Measurements from ENCODE around the gene MAD1L1. TPM values are rescaled to one million over a fixed set of nuclear protein-coding genes. Genes with fewer than 3 reads are reported as not detected.

The MAD1L1 gene
- total RNA-seq, 1 donor from 2014 or later, result 41.4 TPM

DNA sequence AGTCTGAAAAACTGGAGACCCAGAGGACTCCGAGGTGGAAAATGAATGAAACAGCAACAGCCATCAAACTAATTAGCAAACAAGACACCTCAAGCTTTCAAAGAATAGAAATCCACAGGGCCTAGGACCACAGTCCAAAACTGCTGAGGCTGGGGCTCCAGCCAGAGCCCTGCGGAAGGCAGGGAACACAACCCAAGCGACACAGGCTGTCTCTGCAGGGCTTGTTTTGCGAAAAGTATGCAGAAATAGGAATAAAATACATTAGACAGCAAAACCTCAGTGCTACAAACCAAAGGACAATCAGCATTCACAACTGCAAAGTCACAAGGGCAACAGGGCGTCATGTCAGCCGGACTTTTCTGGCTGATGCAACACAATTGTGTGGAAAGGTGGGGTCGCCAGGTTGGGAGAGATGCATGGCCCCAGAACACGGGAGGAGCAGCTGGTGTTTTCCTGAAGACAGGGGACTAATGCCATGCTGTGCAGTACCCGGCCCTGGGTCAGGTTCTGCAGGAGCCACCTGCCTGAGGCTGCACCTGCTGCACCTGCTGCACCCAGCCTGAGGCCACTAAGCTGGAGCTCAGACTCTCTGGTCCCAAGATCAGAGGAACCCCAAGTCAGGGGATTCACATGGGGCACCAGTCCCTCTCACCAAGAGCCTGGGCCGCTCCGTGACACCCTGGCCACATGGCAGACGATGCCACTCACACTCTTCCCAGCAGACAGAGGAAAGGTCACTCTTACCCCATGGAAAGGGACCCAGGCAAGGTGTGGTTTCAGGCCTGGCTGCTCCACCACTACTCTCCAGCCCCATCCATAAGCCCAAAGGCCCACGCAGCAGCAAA is 74.2 kb downstream of the MAD1L1 start:
- no peak for DNase-seq (ENCODE audit: low spot score)

DNA sequence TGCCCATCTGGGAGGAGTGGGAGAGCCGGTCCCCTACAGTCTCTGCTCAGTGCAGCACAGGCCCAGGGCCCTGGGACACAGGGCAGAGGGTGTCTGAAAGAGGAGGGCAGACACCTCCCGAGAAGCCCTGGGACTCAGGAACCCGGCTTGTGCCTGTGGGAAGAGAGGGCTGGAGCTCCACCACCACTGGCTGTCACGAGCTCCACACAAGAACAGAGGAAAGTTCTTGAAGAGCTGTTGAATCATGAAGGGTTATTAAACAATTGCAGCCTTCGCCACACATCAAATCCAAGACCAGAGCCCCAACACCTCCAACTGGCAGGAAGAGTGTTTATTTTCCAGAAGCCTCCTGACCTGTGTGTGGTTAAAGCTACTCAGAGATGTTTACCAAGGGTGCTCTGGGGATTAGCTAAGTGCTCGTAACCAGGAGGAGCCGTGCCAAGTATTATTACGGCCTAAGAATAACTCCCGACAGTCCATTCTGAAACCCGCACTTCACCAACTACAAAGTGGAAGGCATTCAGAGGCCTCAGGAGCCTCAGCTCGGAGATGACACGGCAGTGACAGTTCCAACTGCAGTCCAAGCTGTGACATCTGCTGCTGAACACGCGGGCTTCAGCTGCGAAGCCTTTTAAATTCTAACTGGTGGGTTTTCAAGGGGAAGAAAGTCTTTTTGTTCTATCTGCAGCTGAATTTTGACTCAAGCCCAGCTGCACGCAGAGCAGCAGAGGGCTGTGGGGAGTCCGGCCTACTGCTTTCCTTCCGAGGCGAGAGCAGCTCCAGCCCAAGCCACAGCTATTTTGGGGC is 75.1 kb downstream of the MAD1L1 start:
- DNase-seq (ENCODE audit: low spot score), result no peak

DNA sequence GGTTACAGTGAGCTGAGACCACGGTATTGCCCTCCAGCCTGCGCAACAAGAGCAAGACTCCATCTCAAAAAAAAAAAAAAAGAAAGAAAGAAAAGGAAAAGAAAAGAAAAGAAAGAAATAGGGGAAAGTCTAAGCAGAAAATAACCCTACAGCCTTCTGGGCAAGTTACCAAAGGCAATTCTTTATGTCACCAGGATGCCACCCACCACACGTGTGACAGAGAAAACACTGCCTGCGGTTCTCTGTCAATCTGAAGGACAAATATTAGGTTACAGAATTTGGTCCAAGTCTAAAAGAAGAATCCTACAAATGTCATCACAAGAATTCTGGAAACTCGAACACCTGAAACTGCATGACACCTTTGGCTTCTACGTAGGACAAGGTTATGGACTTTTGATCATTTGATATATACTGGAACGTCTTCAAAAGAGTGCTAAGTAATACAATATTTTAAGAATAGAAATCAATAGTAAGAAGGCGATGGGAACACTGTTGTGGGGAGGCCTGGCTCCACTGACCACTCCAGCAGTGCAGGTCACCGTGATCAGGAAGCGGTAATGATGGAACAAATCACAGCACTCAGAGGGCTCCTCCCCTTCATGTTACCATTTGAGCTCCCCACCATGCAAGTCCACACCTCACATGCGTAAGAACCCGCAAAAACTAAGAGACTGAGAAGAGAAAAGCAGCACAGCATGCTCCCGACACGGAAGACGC is 75.8 kb downstream of the MAD1L1 start:
- no peak for DNase-seq (ENCODE audit: low spot score)

DNA sequence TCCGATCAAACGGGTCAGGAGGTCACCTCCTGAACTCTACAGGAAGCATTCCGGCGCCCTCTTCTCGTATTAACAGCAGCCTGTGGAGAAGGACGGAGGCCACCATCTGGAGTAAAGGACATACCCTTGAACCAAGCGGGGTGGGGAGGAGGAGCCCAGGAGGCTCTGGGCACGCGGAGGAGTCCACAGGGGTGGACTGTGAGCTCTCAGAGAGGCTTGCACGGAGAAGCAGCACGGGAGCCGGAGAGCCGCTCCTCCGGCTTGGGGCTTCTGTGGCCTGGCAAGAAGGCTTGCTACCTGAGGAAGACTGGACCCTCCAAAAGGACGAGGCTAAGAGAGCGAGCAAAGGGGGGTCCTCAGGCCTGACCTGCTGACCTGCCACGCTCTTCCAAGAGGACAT is 77.9 kb downstream of the MAD1L1 start:
- DNase-seq (ENCODE audit: low spot score), result no peak

DNA sequence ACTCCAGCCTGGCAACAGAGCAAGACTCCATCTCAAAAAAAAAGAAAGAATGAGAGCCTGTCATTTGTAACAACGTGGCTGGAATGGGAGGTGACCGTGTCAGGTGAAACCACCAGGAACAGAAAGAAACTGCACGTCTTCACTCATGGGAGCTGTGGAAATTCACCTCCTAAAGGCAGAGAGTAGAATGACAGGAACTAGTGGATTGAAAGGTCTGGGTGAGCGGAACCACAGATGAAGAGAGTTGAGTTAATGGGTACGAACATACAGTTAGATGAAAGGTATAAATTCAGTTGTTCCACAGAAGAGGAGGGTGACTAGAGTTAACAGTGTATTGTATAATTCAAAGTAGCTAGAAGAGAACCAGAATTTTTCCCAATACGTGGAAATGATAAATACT is 78.6 kb downstream of the MAD1L1 start:
- no peak for DNase-seq (ENCODE audit: low spot score)

DNA sequence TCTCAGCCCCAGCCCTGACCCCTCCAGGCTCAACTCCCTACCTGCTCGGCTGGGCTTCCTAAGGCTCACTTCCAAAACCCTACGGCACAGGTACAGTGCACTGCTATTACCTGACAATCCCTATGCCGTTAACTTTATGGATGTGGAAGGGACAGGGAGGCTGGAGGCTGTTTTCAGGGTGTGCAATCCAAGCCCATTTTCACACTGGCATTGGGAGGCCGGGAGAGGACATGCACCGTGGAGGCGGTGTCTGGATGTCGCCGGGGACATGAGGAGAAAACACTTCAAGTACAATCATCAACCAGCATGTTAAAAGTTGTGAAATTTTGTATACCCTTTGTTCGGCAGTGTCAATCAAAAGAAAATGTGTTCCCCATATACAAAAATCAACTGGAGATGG is 80.1 kb downstream of the MAD1L1 start:
- DNase-seq (ENCODE audit: low spot score), result no peak

DNA sequence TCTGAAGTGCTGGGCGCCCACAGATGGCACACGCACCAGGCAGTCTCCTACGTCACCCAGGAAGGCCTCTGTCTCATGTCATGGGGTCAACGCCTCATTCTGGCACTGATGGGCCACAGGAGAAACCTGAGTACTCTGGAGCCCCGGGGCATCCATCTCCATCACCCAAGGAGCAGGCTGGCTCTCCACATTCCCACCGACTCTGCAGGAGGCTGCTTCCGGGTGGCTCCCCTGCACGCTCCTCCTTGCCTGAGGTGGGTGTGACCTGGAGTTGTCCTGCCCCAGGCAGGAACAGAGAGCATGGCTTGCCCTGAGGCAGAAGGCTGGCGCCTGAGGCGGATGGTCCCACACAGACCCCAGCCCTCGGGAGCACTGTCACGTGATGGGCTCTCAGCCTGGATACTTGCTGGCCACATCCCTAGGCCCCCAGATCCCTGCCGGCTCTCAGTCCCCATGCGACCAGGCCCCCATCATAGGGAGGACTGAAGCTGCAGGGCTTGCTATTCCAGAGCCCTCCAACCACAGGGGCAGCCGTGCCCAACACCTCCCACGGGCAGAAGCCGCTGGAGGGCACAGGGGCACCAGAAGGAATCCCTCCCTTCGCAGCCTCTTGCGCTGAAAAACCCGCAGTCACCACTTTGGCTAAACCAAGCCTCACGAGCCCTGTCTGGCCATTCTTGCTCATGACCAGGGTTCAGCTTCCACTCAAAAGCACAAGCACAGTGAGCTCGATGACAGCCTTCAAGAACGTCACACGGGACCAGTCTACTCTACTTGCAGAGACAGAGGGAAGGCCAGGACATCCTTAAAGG is 80.7 kb downstream of the MAD1L1 start:
- DNase-seq (ENCODE audit: low spot score), result no peak

DNA sequence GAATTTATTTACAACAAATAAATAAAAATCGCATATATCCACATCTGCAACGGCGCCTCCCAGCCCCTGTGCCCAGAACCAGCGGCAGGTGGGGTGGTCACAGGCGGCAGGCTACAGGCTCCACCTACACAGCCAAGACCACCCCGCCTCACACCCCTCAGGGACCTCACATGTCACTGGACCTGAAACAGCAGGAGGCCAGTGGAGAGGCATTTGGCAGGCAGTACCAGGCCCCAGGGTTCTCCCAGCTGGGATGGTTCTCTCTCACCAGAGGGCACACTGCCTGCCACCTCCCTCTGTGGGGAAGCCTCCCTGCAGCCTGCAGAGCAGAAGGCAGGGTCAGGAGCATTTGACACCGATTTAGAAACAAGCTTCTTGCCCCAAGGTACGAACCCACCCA is 81.5 kb downstream of the MAD1L1 start:
- DNase-seq (ENCODE audit: low spot score), result no peak

DNA sequence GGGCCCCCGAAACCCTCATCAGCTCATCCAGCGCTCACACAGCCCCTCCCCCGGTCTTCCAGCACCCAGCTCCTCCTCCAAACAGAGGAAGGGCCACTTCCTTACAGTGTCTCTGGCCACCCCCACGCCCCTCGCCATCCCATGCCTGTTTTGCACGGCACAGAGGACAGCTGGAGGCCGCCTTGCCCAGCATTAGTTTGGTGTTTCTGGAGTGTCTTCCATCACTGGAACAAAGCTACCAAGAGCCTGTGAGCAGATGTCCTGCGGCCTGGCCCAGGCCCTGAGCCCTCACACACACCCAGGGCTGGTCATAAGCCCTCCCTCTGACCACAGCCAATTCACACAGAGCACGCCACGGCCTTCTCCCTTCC is 82.3 kb downstream of the MAD1L1 start:
- no peak for DNase-seq (ENCODE audit: low spot score)

DNA sequence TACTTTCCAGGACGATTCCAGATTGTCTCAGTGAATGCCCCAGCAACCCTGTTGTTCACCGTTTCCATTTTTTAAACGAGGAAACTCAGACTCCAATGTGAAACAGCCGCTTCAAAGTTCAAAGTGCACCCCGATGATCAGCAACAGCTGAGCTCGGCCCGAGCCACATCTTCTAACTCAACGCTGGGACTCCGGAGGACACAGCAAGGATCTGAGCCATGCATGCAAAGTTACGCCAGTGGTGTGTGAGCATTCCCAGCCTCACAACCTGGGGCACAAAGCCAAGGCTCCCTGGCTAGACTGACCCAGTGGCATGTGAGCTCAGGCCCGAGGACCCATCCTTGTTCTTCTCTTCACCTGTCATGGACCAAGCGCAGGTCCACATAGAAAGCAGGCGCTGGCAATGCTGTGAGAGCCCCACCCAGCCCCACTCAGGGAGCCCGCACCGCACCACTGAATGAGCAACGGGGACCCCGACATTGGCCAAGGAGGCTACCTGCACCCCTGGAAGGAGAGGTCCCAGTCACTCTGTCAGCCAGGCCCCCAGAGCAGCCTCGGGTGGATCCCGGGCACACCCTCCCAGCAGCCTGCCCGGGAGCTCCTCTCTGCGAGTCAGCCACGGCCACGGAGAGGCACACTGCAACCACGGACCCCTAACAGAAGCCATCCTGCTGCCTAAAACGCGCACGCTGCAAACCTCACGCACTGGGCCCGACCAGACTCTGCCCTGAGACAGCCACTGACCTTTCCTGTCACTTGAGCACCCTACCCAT is 82.9 kb downstream of the MAD1L1 start:
- no peak for DNase-seq (ENCODE audit: low spot score)

DNA sequence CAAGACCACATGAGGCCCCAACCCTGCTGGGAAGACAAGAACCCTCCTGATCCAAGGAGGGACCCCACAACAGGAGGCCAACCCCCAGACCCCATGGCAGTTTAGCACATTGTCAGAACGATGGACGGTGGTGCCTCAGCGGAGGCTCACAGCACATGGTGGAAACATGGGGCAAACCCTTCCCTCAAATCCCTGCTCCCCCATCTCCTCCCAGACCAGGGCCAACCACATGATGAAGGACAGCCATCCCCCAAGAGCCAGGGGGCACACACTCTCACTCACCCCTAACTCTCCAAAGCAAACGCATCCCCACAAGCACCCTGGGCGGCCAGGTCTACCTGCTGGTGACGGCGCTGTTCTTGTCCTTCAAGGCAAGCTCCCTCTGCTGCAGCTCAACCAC is 83.9 kb downstream of the MAD1L1 start:
- no peak for DNase-seq (ENCODE audit: low spot score)

DNA sequence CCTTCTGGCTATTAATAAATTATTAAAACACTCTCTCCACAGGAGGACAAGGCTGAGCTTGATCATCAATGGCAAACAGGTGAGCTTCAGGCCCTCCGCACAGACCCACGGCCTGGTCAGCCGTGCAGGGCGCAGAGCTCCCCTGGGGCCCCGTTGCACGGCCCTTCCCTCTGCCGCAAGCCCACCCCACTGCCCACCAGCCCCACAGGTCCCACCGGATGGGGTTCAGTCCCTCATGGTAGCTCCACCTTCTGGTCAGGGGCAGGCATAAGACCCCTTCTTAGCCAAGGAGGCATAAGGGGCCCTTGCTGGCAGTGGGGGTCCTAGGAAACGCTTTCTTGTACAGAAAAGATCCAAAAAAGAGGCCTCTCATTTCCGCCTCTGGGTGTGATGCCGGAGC is 84.6 kb downstream of the MAD1L1 start:
- no peak for DNase-seq (ENCODE audit: low spot score)

DNA sequence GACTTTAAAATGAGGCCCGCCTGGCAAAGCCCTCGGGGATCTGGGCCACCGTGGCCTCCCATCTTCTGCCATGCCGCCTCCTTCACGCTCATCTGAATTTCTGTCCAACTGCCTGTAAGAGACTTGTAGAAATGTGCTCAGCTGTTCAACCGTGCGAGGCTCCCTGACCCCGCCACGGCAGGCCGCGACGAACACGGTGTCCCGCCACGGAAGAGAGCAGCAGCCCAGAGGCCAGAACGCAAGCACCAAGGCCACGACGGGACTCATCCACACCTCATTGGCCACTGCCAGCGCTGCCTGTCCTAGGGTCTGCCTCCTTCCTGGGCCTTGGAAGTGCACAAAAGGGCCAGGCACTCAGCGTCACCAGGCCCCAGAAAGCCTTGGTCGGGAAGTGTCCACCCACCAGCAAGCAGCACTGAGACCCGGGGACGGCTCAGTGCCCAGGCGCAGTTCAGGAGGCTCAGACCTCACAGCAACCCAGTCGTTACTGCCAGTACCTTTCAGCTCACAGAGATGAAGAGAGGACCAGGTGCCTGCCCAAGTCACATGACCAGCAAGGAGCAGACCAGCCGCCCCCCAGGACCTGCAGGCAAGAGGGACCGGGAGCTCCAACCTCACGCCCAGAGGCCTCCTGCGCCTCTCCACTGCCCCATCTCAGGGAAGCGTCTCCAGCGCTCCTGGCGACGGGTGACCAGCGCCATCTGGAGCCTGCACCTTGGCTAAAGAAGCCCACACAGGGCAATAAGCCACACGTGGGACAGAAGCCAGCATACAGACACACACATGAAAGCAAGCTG is 85.9 kb downstream of the MAD1L1 start:
- no peak for DNase-seq (ENCODE audit: low spot score)

DNA sequence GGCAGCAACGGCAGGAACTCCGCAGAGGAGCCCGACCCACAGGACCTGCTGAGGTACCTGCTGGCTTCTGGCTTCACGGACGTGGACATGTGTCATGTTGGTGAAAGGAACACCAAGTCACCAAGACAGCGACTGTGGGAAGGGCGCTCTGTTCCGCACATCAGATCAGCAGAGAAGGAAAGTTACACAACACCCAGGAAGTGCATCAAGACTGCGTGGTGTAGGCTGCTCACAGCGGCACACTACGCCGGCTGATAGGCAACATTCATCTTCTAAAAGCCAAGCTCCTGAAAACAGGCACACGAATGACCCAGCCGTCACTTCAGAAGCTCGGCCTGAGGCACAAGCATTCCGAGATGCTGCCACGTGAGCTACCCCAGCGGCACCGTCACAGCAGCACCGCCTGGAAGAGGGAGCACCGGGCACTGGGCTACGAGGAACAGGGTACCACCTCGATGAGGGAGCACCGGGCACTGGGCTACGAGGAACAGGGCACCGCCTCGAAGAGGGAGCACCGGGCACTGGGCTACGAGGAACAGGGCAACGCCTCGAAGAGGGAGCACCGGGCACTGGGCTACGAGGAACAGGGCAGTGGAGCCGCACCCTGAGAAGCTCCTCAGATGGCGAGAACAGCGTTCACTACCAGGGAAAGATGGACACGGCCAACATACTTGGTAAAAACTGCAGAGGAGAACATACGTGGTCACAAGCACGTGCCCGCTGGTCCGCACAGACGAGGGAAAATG is 86.7 kb downstream of the MAD1L1 start:
- no peak for DNase-seq (ENCODE audit: low spot score)

DNA sequence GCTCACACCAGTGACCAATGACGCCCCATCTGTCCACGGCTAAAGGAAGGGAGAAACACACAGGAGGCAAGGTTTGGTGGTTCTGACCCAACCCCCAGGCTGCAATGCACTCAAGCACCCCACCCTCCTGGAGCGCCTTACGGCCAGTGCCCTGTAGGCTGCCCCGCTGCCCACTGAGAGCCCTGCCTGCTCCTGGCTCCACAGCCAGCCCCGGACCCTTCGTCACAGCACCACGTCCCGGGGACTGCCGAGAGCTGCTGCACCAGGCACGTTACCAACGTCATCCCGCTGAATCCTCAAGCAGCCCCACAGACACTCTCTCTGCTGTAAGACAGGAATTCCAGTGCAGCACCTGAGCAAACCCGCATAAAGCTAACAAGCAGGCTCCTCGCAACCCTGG is 87.8 kb downstream of the MAD1L1 start:
- DNase-seq (ENCODE audit: low spot score), result no peak

DNA sequence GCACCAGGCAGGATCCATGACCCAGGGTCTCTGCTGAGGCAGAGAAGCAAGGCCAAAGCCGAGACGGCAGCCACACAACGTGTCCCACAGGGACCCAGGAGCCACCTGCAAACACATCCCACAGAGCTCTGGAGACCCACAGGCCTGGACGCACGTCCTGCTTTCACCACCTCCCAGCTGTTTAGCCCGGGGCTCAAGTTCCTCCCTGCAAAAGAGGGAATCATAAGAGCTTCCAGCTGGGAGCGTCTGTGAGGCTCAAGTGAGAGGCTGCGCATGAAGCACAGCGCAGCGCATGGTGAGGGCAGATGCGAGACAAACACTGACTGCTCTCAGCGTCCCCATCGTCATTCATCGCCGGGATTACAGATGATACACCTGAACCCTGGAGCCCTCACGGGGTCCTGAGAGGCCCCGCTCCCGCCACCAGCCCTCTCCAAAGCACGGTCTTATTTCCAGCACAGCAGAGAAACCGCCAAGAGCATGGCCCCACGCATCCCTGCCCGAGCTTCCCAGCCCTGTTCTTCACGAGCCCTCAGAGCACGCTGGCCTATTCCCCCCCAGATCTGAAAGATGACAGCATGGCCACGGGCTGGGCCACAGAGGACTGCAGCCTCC is 88.7 kb downstream of the MAD1L1 start:
- no peak for DNase-seq (ENCODE audit: low spot score)

DNA sequence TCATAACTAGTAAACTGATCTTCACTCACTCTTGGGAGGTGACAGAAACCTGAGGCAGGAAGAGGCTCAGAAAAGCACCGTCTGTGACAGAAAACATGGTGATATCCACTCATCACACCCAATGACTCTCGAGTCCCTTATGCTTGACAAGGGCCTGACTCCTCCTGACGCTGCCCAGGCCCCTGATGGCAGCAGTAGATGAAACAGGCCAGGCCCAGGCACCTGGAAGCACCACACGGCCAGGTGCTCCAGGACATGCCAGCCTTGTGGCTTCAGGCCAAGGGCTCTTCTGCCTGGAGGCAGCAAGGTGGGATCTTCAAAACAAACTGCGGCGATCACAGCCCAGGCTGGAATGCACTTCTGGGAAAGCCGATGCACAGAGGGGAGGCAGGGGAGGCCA is 89.3 kb downstream of the MAD1L1 start:
- no peak for DNase-seq (ENCODE audit: low spot score)

DNA sequence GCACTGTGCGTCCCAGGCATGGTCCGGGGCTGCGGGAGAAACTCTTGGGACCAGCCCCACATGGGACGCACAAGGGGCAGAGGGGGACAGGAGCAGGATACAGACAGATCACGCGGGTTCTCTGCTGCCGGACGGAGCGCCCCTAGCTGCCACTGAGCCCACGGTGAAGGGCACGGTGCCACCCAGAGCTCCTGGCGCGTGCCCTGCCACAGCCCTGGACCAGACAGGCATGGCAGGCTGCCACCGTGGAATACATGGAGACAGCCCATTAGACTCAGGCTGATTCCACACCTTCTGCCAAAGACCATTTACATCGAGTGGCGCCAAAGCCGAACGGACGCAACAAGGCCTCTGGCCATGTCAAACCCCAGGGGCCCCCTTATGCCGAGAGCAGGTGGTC is 90.4 kb downstream of the MAD1L1 start:
- no peak for DNase-seq (ENCODE audit: low spot score)

DNA sequence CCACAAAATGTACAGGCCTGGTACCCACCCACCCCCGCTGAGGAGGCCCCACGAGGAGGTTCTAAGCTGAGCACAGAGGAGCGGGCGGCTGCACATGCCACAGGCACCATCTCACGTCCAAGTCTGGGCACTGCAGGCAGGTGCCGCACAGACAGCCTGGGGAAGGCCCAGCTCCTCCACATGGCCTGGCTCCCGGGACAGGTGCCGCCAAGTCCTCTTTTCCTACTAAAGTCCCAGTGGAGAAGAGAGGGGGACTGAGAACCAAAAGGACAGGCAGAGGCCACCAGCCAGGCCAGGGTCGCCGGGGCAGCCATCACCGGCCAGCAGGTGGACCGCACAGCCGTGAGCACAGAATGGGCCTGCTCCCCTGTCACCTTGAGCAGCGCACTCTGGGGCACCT is 91.1 kb downstream of the MAD1L1 start:
- DNase-seq (ENCODE audit: low spot score), result no peak

Data from ureter (tissue), 1 donor.